Adrenal gland (tissue), 12 donors: Measurements from ENCODE around the gene KRIT1. TPM values are rescaled to one million over a fixed set of nuclear protein-coding genes. Genes with fewer than 3 reads are reported as not detected.

Experiments
- DNase-seq, 7 donors: peaks; one replicate each; pipeline ENCODE4 v3.0.0-alpha.2; 2019 to 2020
- H3K27ac ChIP-seq, 5 donors: fragments of 200-600 bp; sonication (generic) in 4 of 5; 1 replicate in 3 of 5; 2 replicates in 2 of 5; pipeline versions ENCODE4 v1.5.1 to v1.8.0; 2016 to 2020; ENCODE audit warnings: mild to moderate bottlenecking in 1 of 5
- H3K27me3 ChIP-seq: fragments of 200-600 bp; 2 replicates; pipeline ENCODE4 v1.8.0; 2021
- H3K36me3 ChIP-seq, 2 donors: fragments of 200-600 bp; replicated peaks in 1 of 2; 1 replicate in 1 of 2; 2 replicates in 1 of 2; pipeline versions ENCODE4 v1.5.1 to v1.8.0; 2018 to 2022
- H3K4me1 ChIP-seq, 2 donors: fragments of 200-600 bp; replicated peaks in 1 of 2; 1 replicate in 1 of 2; 2 replicates in 1 of 2; pipeline versions ENCODE4 v1.5.1 to v1.8.0; 2018 to 2021
- H3K4me3 ChIP-seq, 4 donors: fragments of 200-600 bp; sonication (generic) in 3 of 4; one replicate each; pipeline ENCODE4 v1.5.1; 2016 to 2018
- H3K9me3 ChIP-seq, 3 donors: fragments of 200-600 bp; sonication (generic) in 1 of 3; replicated peaks in 1 of 3; 1 replicate in 2 of 3; 2 replicates in 1 of 3; pipeline versions ENCODE4 v1.5.1 to v1.8.0; 2016 to 2021
- POLR2A ChIP-seq, 2 donors: fragments of 450-650 bp; IDR thresholded peaks; one replicate each; pipeline ENCODE4 v1.6.1; 2017; ENCODE audit warnings: antibody characterized with exemption in 2 of 2, mild to moderate bottlenecking in 2 of 2, moderate library complexity in 1 of 2
- WGBS, 4 donors: extraction: QIAGEN DNeasy Blood & Tissue Kit in 2 of 4; methylation state at CpG; one replicate each; pipeline versions ENCODE4 v1.1.5 to v1.1.7; 2013 to 2017; 5-methylcytosine and 5-hydroxymethylcytosine counted together
- intact Hi-C, 2 donors: fragments of 100-400 bp; cut with DNase I; formaldehyde crosslinking; loops; one replicate each; pipeline versions ENCODE4 v1.14.1 to v1.15.0; 2022 to 2023
- polyA plus RNA-seq, 3 donors: library from polyadenylated mRNA; stranded (reverse); fragments of 200-250 nt in 2 of 3; fragments of 350-450 nt in 1 of 3; fragmentation: Illumina TruSeq in 1 of 3; extraction: RNeasy Lipid Tissue Mini Kit (QIAGEN cat#74804) in 1 of 3; gene quantifications; one replicate each; pipeline ENCODE4 v1.2.3, GENCODE V29; 2013 to 2014
- total RNA-seq, 9 donors: library from RNA; depleted of rRNA in 4 of 9; stranded (reverse); fragments of >200 nt in 4 of 9; fragments of 120-200 nt in 1 of 9; fragmentation: NEBNext Ultra II Directional in 1 of 9; extraction: Animal tissue kit (Norgen Biotek cat#: 25700) in 1 of 9; gene quantifications; one replicate each; pipeline versions ENCODE4 v1.1.0 to v1.2.4, GENCODE V29; 2013 to 2023
- TF ChIP-seq, protein P1 (sequence below), 6 experiments: fragments of 450-650 bp in 4 of 6; fragments of 200-600 bp in 2 of 6; sonication (generic) in 1 of 6; IDR thresholded peaks; 1 replicate in 5 of 6; 2 replicates in 1 of 6; pipeline versions ENCODE4 v1.5.1 to v1.8.0; 2016 to 2021; ENCODE audit warnings: antibody characterized with exemption in 6 of 6, mild to moderate bottlenecking in 2 of 6, moderate library complexity in 1 of 6
- donor health status: healthy with polysubstance abuse.
- donor health status: Bipolar disorder and iron deficiency.
- donor health status: DM: yes; HTN: yes; CAD: no.
- donor health status: DM: no; HTN: no; CAD: no.
- donor health status: DM: no; HTN: no; CAD: no.
- donor health status: DM: yes; HTN: yes; CAD: no.

The KRIT1 gene
- total and polyA plus RNA-seq, 12 donors = 25.2 to 119 (median 40.0) TPM

- no peak for DNase-seq
- no peaks in the 10 kb centered on the region for H3K9me3 ChIP-seq
- intact Hi-C loops = no loop called here
- H3K4me1 ChIP-seq = no peaks in the 10 kb centered on the region
- no peaks in the 10 kb centered on the region for H3K27me3 ChIP-seq
- no peak overlapping the region for H3K27ac ChIP-seq
- TF ChIP-seq, protein P1, sequence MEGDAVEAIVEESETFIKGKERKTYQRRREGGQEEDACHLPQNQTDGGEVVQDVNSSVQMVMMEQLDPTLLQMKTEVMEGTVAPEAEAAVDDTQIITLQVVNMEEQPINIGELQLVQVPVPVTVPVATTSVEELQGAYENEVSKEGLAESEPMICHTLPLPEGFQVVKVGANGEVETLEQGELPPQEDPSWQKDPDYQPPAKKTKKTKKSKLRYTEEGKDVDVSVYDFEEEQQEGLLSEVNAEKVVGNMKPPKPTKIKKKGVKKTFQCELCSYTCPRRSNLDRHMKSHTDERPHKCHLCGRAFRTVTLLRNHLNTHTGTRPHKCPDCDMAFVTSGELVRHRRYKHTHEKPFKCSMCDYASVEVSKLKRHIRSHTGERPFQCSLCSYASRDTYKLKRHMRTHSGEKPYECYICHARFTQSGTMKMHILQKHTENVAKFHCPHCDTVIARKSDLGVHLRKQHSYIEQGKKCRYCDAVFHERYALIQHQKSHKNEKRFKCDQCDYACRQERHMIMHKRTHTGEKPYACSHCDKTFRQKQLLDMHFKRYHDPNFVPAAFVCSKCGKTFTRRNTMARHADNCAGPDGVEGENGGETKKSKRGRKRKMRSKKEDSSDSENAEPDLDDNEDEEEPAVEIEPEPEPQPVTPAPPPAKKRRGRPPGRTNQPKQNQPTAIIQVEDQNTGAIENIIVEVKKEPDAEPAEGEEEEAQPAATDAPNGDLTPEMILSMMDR (IDR thresholded peaks at IDR 0.05) = no peak
- TF ChIP-seq POLR2A (IDR thresholded peaks at IDR 0.05) = no peak
- no peak overlapping the region for H3K4me3 ChIP-seq
- no peaks in the 10 kb centered on the region for H3K36me3 ChIP-seq
- WGBS, 4 donors = 66 to 74% (median 70%) methylated on average over 1 of the region's 1 CpG
Observed at GRCh38 chr7:92161271-92161670, 84.4 kb downstream of the KRIT1 start.

DNA sequence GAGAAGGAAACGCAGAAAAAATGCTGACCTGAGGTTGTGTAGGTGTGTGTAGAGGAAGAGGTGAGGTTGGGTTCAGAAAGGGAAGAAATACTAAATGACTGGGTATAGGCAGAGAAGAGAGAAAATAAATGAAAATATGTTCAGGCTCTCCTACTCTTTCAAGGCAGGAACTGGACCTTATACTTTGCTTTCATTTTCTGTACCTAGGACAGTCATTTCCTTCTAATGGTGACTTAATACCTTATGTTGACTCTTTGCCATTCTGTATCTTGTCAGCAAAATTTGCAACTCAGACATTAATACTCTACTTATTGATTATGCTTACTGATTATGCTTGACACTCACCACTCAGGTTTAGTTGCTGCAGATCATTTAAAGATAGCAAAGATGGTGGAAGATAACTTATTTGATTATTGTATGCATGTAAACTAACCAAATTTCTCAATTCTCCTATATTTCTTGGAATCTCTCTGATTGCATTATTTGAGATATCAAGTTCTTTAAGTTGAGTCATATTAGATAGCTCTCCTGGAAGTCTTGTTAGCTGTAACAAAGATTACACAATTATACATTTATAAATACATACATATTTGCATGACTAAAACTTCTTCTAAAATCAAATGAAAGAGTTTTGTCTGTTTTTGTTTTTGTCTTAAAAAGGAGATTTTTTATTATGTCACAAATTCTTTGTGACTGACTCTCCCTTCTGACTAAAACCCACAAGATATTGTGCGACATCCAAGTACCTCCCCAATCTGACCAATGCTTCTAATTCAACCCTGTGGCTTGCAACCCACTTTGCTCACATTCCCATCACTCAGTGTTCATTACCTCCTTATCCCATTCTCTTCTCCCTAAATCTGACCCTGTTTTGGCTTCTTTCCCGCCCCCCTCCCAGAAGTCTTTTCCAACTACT, 86.8 kb downstream of the KRIT1 start:
- no peak for DNase-seq
- intact Hi-C loops = no loop called here

DNA sequence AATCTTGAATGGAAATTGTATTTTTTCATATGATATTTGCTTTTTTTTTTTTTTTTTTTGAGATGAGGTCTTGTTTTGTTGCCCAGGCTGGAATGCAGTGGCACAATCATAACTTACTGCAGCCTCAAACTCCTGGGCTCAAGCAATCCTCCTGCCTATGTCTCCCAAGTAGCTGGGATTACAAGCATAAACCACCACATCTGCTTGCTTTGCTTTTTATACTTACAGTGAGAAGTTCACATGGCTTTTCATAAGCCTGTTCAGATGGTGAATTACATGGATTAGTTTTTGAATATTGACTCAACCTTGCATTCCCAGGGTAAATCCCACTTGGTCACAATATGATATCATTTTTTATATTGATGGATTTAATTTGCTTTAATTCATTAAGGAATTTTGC, 88.7 kb downstream of the KRIT1 start:
- no peak for DNase-seq
- TF ChIP-seq, protein P1 (IDR thresholded peaks at IDR 0.05) = no peak
- TF ChIP-seq POLR2A (IDR thresholded peaks at IDR 0.05) = no peak
- Histone ChIP-seq H3K9me3 (no peaks in the 10 kb centered on the region), H3K36me3 (no peaks in the 10 kb centered on the region), H3K4me3 (no peak overlapping the region), H3K27me3 (no peaks in the 10 kb centered on the region), H3K27ac (no peak overlapping the region), H3K4me1 (no peaks in the 10 kb centered on the region)
- intact Hi-C loops = no loop called here

More for the DNA sequence above, 86.8 kb downstream of the KRIT1 start:
- no peaks in the 10 kb centered on the region for H3K27me3 ChIP-seq
- H3K27ac ChIP-seq = no peak overlapping the region
- 83 to 94% (median 88%) methylated on average over 3 of the region's 3 CpGs for WGBS, 4 donors
- no peaks in the 10 kb centered on the region for H3K9me3 ChIP-seq
- no peaks in the 10 kb centered on the region for H3K4me1 ChIP-seq
- H3K36me3 ChIP-seq = no peaks in the 10 kb centered on the region
- no peak overlapping the region for H3K4me3 ChIP-seq
- TF ChIP-seq POLR2A (IDR thresholded peaks at IDR 0.05) = no peak
- TF ChIP-seq, protein P1 (IDR thresholded peaks at IDR 0.05) = no peak

GRCh38 chr7:92155108-92155739, 90.5 kb downstream of the KRIT1 start:
- TF ChIP-seq, protein P1 (IDR thresholded peaks at IDR 0.05) = no peak
- no peak for TF ChIP-seq POLR2A (IDR thresholded peaks at IDR 0.05)
- 87 to 98% (median 91%) methylated on average over 1 of the region's 1 CpG for WGBS, 4 donors
- H3K36me3 ChIP-seq = no peaks in the 10 kb centered on the region
- H3K4me3 ChIP-seq = no peak overlapping the region
- intact Hi-C loops = no loop called here
- no peak for DNase-seq
- H3K4me1 ChIP-seq = no peaks in the 10 kb centered on the region
- H3K9me3 ChIP-seq = no peaks in the 10 kb centered on the region
- no peaks in the 10 kb centered on the region for H3K27me3 ChIP-seq
- no peak overlapping the region for H3K27ac ChIP-seq
